PC-3 (cell line): ENCODE measurements around the gene LHFPL3. TPM values are rescaled to one million over a fixed set of nuclear protein-coding genes. Genes with fewer than 3 reads are reported as not detected.

Experiments used
- ATAC-seq: fragments of 200-7000 bp; cut with Tn5 transposase; 2 replicates; pipeline ENCODE4 v1.9.1; 2020; ENCODE audit warnings: mild to moderate bottlenecking, moderate library complexity
- BruUV-seq: library from RNA; stranded (reverse); fragments of 400-500 nt; replicated peaks from 2 replicates; lab custom pipeline; 2021; lab: Mats Ljungman, UMichigan
- CTCF ChIA-PET: fragments of 300-600 bp; sonication (Branson Sonifier 250); formaldehyde crosslinking; loops from one replicate; lab custom pipeline; 2022; ENCODE audit warnings: antibody characterized with exemption; lab: Charles Lee
- POLR2A ChIA-PET: fragments of 300-600 bp; sonication (Branson Sonifier 250); formaldehyde crosslinking; loops from one replicate; lab custom pipeline; 2022; ENCODE audit warnings: antibody characterized with exemption; ENCODE audit not compliant: unreplicated experiment; lab: Charles Lee
- DNase-seq: peaks from one replicate; pipeline ENCODE4 v3.0.0-alpha.2; 2015
- H2AFZ ChIP-seq: fragments of 300-600 bp; sonication (generic); 2 replicates; pipeline ENCODE4 v1.6.0; 2016; ENCODE audit warnings: antibody characterized with exemption, low read length
- H3F3A ChIP-seq: fragments of 300-600 bp; sonication (generic); one replicate; pipeline ENCODE4 v1.6.0; 2017; ENCODE audit warnings: antibody characterized with exemption, low read length, control low read depth, mild to moderate bottlenecking; ENCODE audit not compliant: unreplicated experiment
- H3K27ac ChIP-seq: fragments of 300-600 bp; sonication (generic); 2 replicates; pipeline ENCODE4 v1.5.1; 2016; ENCODE audit warnings: mild to moderate bottlenecking, low read length
- H3K27me3 ChIP-seq: fragments of 300-600 bp; sonication (generic); 2 replicates; pipeline ENCODE4 v1.6.1; 2016; ENCODE audit warnings: low read length, mixed read lengths
- H3K36me3 ChIP-seq: fragments of 300-600 bp; sonication (generic); 2 replicates; pipeline ENCODE4 v1.6.1; 2016; ENCODE audit warnings: low read depth, mixed run types, low read length, mixed read lengths
- H3K4me1 ChIP-seq: fragments of 300-600 bp; sonication (generic); 2 replicates; pipeline ENCODE4 v1.5.1; 2016; ENCODE audit warnings: low read length; ENCODE audit not compliant: insufficient read depth
- H3K4me2 ChIP-seq: fragments of 300-600 bp; sonication (generic); 2 replicates; pipeline ENCODE4 v1.6.0; 2016; ENCODE audit warnings: low read length
- H3K4me3 ChIP-seq: fragments of 300-600 bp; sonication (generic); 2 replicates; pipeline ENCODE4 v1.5.1; 2016; ENCODE audit warnings: mild to moderate bottlenecking, low read length, mixed read lengths
- H3K79me2 ChIP-seq: fragments of 300-600 bp; sonication (generic); 2 replicates; pipeline ENCODE4 v1.6.1; 2017; ENCODE audit warnings: low read length, mixed read lengths
- H3K9ac ChIP-seq: fragments of 300-600 bp; sonication (generic); 2 replicates; pipeline ENCODE4 v1.6.0; 2016; ENCODE audit warnings: mild to moderate bottlenecking, low read length
- H3K9me2 ChIP-seq: fragments of 300-600 bp; sonication (generic); replicated peaks from 2 replicates; pipeline ENCODE4 v1.6.1; 2016; ENCODE audit warnings: mixed run types, low read length, mixed read lengths
- H3K9me3 ChIP-seq: fragments of 300-600 bp; sonication (generic); 2 replicates; pipeline ENCODE4 v1.6.1; 2016; ENCODE audit warnings: low read length, mixed read lengths
- H4K20me1 ChIP-seq: fragments of 300-600 bp; sonication (generic); 2 replicates; pipeline ENCODE4 v1.6.1; 2016; ENCODE audit warnings: low read length, mixed read lengths
- CTCF ChIP-seq: fragments of 300-600 bp; sonication (generic); conservative IDR thresholded peaks from 2 replicates; pipeline ENCODE4 v1.5.1; 2017; ENCODE audit warnings: antibody characterized with exemption, low read depth, mild to moderate bottlenecking, low read length
- EZH2 ChIP-seq: fragments of 300-600 bp; sonication (generic); IDR thresholded peaks from one replicate; pipeline ENCODE4 v1.6.1; 2017; ENCODE audit warnings: antibody characterized with exemption, mild to moderate bottlenecking, low read length; ENCODE audit not compliant: unreplicated experiment
- EZH2phosphoT487 ChIP-seq: fragments of 300-600 bp; sonication (generic); IDR thresholded peaks from 2 replicates; pipeline ENCODE4 v1.6.1; 2018; ENCODE audit warnings: mild to moderate bottlenecking, antibody characterized with exemption, low read length, borderline replicate concordance
- intact Hi-C: fragments of 100-400 bp; cut with micrococcal nuclease; formaldehyde crosslinking; loops from 2 replicates; pipeline ENCODE4 v1.9.0; 2023
- total RNA-seq: library from RNA; depleted of rRNA; stranded (reverse); fragments of >200 nt; gene quantifications from 2 replicates; pipeline ENCODE4 v1.2.3, GENCODE V29; 2014

Gene LHFPL3
- total RNA-seq, 1 experiment from 2014 or later, result not detected

- no peak overlapping the region for H3K9ac ChIP-seq
- no peak for TF ChIP-seq CTCF
- TF ChIP-seq EZH2phosphoT487, result no peak
- no peak for TF ChIP-seq EZH2
- no peaks in the 10 kb centered on the region for H4K20me1 ChIP-seq
- H2AFZ ChIP-seq, result no peak overlapping the region
- no peaks in the 10 kb centered on the region for H3F3A ChIP-seq
- peaks cover 18% of the 10 kb centered on the region for H3K27me3 ChIP-seq
- H3K4me1 ChIP-seq, result no peaks in the 10 kb centered on the region
- no TSS peak for BruUV-seq
- no peak for ATAC-seq
- H3K9me3 ChIP-seq, result no peaks in the 10 kb centered on the region
- H3K79me2 ChIP-seq, result no peaks in the 10 kb centered on the region
- no peak overlapping the region for H3K4me3 ChIP-seq
- no peak for DNase-seq
- H3K27ac ChIP-seq, result no peak overlapping the region
- intact Hi-C loops, result no loop called here
- H3K36me3 ChIP-seq, result no peaks in the 10 kb centered on the region
- POLR2A ChIA-PET, result no interaction called here
- H3K4me2 ChIP-seq, result no peak overlapping the region
- CTCF ChIA-PET, result no interaction called here
- no peaks in the 10 kb centered on the region for H3K9me2 ChIP-seq
These were observed 510.3 kb downstream of the LHFPL3 start for GRCh38 chr7:104838537-104839299.

GRCh38 chr7:104839842-104840241, 511.4 kb downstream of the LHFPL3 start:
- TF ChIP-seq EZH2phosphoT487, result no peak
- no peak for TF ChIP-seq CTCF
- no peak for TF ChIP-seq EZH2
- Histone ChIP-seq H3K79me2 (no peaks in the 10 kb centered on the region), H3K9ac (no peak overlapping the region), H3K9me2 (no peaks in the 10 kb centered on the region), H3F3A (no peaks in the 10 kb centered on the region), H3K27me3 (peaks cover 27% of the 10 kb centered on the region), H3K4me3 (no peak overlapping the region), H4K20me1 (no peaks in the 10 kb centered on the region), H3K4me1 (no peaks in the 10 kb centered on the region), H3K27ac (no peak overlapping the region), H3K9me3 (no peaks in the 10 kb centered on the region), H2AFZ (no peak overlapping the region), H3K36me3 (no peaks in the 10 kb centered on the region), H3K4me2 (no peak overlapping the region)
- intact Hi-C loops, result loop anchor here (10.0 kb wide), 1 partner anchor 565 kb away; no protein-coding TSS in a partner anchor
- ChIA-PET POLR2A (no interaction called here), CTCF (interaction anchor here (0.6 kb wide), 1 partner anchor 1414 kb away, joined by 16 read pairs; no protein-coding TSS in a partner anchor)
- no peak for ATAC-seq
- DNase-seq, result no peak
- no TSS peak for BruUV-seq

GRCh38 chr7:104841798-104842197, 513.4 kb downstream of the LHFPL3 start:
- H3K4me1 ChIP-seq, result no peaks in the 10 kb centered on the region
- DNase-seq (no peak), ATAC-seq (no peak)
- no peak overlapping the region for H3K9ac ChIP-seq
- H3K79me2 ChIP-seq, result no peaks in the 10 kb centered on the region
- peaks cover 39% of the 10 kb centered on the region for H3K27me3 ChIP-seq
- no peak overlapping the region for H3K4me2 ChIP-seq
- no peaks in the 10 kb centered on the region for H4K20me1 ChIP-seq
- H3K9me2 ChIP-seq, result no peaks in the 10 kb centered on the region
- H3K36me3 ChIP-seq, result no peaks in the 10 kb centered on the region
- no peak overlapping the region for H3K27ac ChIP-seq
- H3F3A ChIP-seq, result no peaks in the 10 kb centered on the region
- BruUV-seq, result no TSS peak
- no peak overlapping the region for H2AFZ ChIP-seq
- ChIA-PET CTCF (no interaction called here), POLR2A (no interaction called here)
- H3K4me3 ChIP-seq, result no peak overlapping the region
- H3K9me3 ChIP-seq, result no peaks in the 10 kb centered on the region
- TF ChIP-seq CTCF (no peak), EZH2 (no peak), EZH2phosphoT487 (no peak)
- intact Hi-C loops, result loop anchor here (10.0 kb wide), 1 partner anchor 567 kb away; no protein-coding TSS in a partner anchor
